K562 (cell line): Measurements from ENCODE around the gene CTF1. TPM values are rescaled to one million over a fixed set of nuclear protein-coding genes. Genes with fewer than 3 reads are reported as not detected.

ENCODE experiments used
- ATF2 ChIP-seq: sonication (generic); formaldehyde crosslinking; IDR thresholded peaks from 2 replicates; pipeline ENCODE4 v1.8.1; 2022; ENCODE audit warnings: missing genetic modification reagents
- E2F4 ChIP-seq: sonication (generic); formaldehyde crosslinking; IDR thresholded peaks from 2 replicates; pipeline ENCODE4 v1.8.0; 2022; ENCODE audit warnings: mild to moderate bottlenecking, low read depth, missing genetic modification reagents
- ELF4 ChIP-seq: fragments of 450-650 bp; formaldehyde crosslinking; IDR thresholded peaks from 2 replicates; pipeline ENCODE4 v1.4.0; 2022; ENCODE audit warnings: missing genetic modification characterization
- ELK1 ChIP-seq: sonication (generic); formaldehyde crosslinking; IDR thresholded peaks from 2 replicates; pipeline ENCODE4 v1.8.1; 2022; ENCODE audit warnings: missing genetic modification reagents
- ETV1 ChIP-seq: fragments of 450-650 bp; conservative IDR thresholded peaks from 2 replicates; pipeline ENCODE4 v1.6.1; 2016; ENCODE audit warnings: missing genetic modification characterization, control low read depth, low read depth, missing compliant biosample characterization
- FIP1L1 ChIP-seq: fragments of 200-400 bp; formaldehyde crosslinking; IDR thresholded peaks from 2 replicates; pipeline ENCODE4 v1.6.1; 2018; ENCODE audit warnings: mild to moderate bottlenecking, low read depth, low read length; ENCODE audit not compliant: poor library complexity, severe bottlenecking
- HDAC6 ChIP-seq: IDR thresholded peaks from 2 replicates; pipeline ENCODE4 v1.6.1; 2012; ENCODE audit warnings: low read depth, mild to moderate bottlenecking, control low read depth, inconsistent platforms, low read length, moderate library complexity
- KAT2B ChIP-seq: IDR thresholded peaks from one replicate; pipeline ENCODE4 v1.6.1; 2012; ENCODE audit warnings: low read depth, mild to moderate bottlenecking, control low read depth, inconsistent platforms, low read length, moderate library complexity
- KDM1A ChIP-seq, 2 experiments: fragments of 450-650 bp; IDR thresholded peaks; 2 replicates each; pipeline ENCODE4 v1.6.1; 2016; ENCODE audit warnings: mild to moderate bottlenecking in 2 of 2
- KLF13 ChIP-seq: fragments of 450-650 bp; IDR thresholded peaks from 2 replicates; pipeline ENCODE4 v1.6.1; 2016; ENCODE audit warnings: missing genetic modification characterization, low read depth, mild to moderate bottlenecking, missing compliant biosample characterization, moderate library complexity, borderline replicate concordance
- MYC ChIP-seq, 2 experiments: fragments of 250-450 bp in 1 of 2; sonication (Bioruptor Pico) in 1 of 2; IDR thresholded peaks; 2 replicates each; pipeline versions ENCODE4 v1.5.1 to v1.6.1; 2012 to 2021; ENCODE audit warnings: low read depth in 2 of 2, borderline replicate concordance in 1 of 2, improper control_type of control experiment in 1 of 2, low read length in 1 of 2, mild to moderate bottlenecking in 1 of 2, moderate library complexity in 1 of 2
- MYNN ChIP-seq, 2 experiments: sonication (generic); formaldehyde crosslinking in 1 of 2; IDR thresholded peaks; 2 replicates each; pipeline versions ENCODE4 v1.5.0 to v1.6.1; 2016 to 2020; ENCODE audit warnings: antibody characterized with exemption in 1 of 2, missing genetic modification reagents in 1 of 2
- SAFB ChIP-seq: fragments of 200-400 bp; formaldehyde crosslinking; IDR thresholded peaks from 2 replicates; pipeline ENCODE4 v1.6.1; 2017; ENCODE audit warnings: low read depth, low read length, borderline replicate concordance
- UBTF ChIP-seq, 2 experiments: IDR thresholded peaks; 2 replicates each; pipeline ENCODE4 v1.6.1; 2012; ENCODE audit warnings: improper control_type of control experiment in 2 of 2, low read depth in 2 of 2, low read length in 2 of 2, borderline replicate concordance in 1 of 2
- ZBTB17 ChIP-seq: fragments of 450-650 bp; formaldehyde crosslinking; IDR thresholded peaks from 2 replicates; pipeline ENCODE4 v1.4.0; 2020; ENCODE audit warnings: mild to moderate bottlenecking
- ZFP91 ChIP-seq: sonication (generic); formaldehyde crosslinking; IDR thresholded peaks from 2 replicates; pipeline ENCODE4 v1.8.0; 2022; ENCODE audit warnings: mild to moderate bottlenecking, missing genetic modification reagents
- ZNF316 ChIP-seq: fragments of 450-650 bp; IDR thresholded peaks from 2 replicates; pipeline ENCODE4 v1.6.1; 2016
- ZNF778 ChIP-seq: fragments of 450-650 bp; formaldehyde crosslinking; IDR thresholded peaks from 2 replicates; pipeline ENCODE4 v1.4.0; 2020; ENCODE audit warnings: mild to moderate bottlenecking, moderate library complexity
- ZZZ3 ChIP-seq: fragments of 450-650 bp; IDR thresholded peaks from 2 replicates; pipeline ENCODE4 v1.6.1; 2016; ENCODE audit warnings: antibody characterized with exemption, mild to moderate bottlenecking, moderate library complexity
- polyA plus RNA-seq, 8 experiments: library from polyadenylated mRNA; depleted of rRNA in 4 of 8; stranded (reverse) in 5 of 8; unstranded in 3 of 8; fragments of >200 nt; fragmentation: Nextera tagmentation in 2 of 8; fragmentation: Illumina TruSeq in 1 of 8; extraction: Ambion mirVana in 2 of 8; extraction: Trizol in 1 of 8; gene quantifications; 2 replicates each; pipeline versions ENCODE4 v1.2.1 to v1.2.3, GENCODE V29; 2011 to 2014; ENCODE audit warnings: inconsistent platforms in 1 of 8, missing spikeins in 1 of 8
- total RNA-seq, 7 experiments: library from RNA; depleted of rRNA in 6 of 7; stranded (reverse); fragments of >200 nt in 6 of 7; fragmentation: Illumina TruSeq in 2 of 7; extraction: Trizol in 2 of 7; gene quantifications; 2 replicates each; pipeline versions ENCODE4 v1.2.1 to v1.2.3, GENCODE V29; 2011 to 2021; ENCODE audit warnings: low replicate concordance in 1 of 7

The CTF1 gene
- total and polyA plus RNA-seq, 9 of the 15 experiments (the other 6 are each of a cell fraction or from before 2014, with no cell fraction given) = 0.24 to 2.5 (median 0.44) TPM

GRCh38 chr16:30921748-30922419, 25.5 kb downstream of the CTF1 start (continued):
- TF ChIP-seq ETV1 (no peak), MYNN (IDR thresholded peaks at IDR 0.05) (peak; percentile 39; the same call in 1 of the 2 replicates), MYNN (CRISPR knock-in tag; IDR thresholded peaks at IDR 0.05) (no peak), ZNF778 (CRISPR knock-in tag) (no peak), KDM1A (IDR thresholded peaks at IDR 0.05) (peak; percentile 72 to 86; a peak in 3 of 4 replicates), SAFB (peak; percentile 82), ELK1 (no peak), ZFP91 (CRISPR knock-in tag) (0 out of 2 replicates have a peak, but pooled peaks have one; percentile 65), ZZZ3 (no peak), FIP1L1 (no peak), ZNF316 (no peak), ATF2 (CRISPR knock-in tag) (no peak), MYC (IDR thresholded peaks at IDR 0.05; ENCODE audit: low read depth, low read length) (peak; percentile 13; the same call in 1 of the 2 replicates), MYC (CRISPR knock-in tag; IDR thresholded peaks at IDR 0.05; ENCODE audit: borderline replicate concordance, low read depth) (no peak), KAT2B (no peak), KLF13 (tag) (peak; percentile 73), ZBTB17 (CRISPR knock-in tag) (peak; percentile 87), HDAC6 (no peak), ELF4 (no peak), E2F4 (CRISPR knock-in tag) (peak; percentile 69; the same call in 1 of the 2 replicates), UBTF (IDR thresholded peaks at IDR 0.05; ENCODE audit: borderline replicate concordance in 1 of 2, low read depth in 2 of 2, low read length in 2 of 2) (no peak)
